ENCODE measurements around the gene HNMT.

HNMT gene

GRCh38 chr2:138021154-138021553, 56.9 kb downstream of the HNMT start:
- DNase-seq (ENCODE audit: low spot score) = no peak
- no peak for TF ChIP-seq CTCF (IDR thresholded peaks at IDR 0.05; ENCODE audit: borderline replicate concordance, control extremely low read depth, extremely low read depth, insufficient read depth, missing control alignments)
- in situ Hi-C loops (cut with MboI; ENCODE audit: low sequenced_read_pairs, unreplicated experiment) = no loop called here

GRCh38 chr2:138023298-138023697, 59.0 kb downstream of the HNMT start:
- DNase-seq (ENCODE audit: low spot score) = no peak
- no peak for TF ChIP-seq CTCF (IDR thresholded peaks at IDR 0.05; ENCODE audit: borderline replicate concordance, control extremely low read depth, extremely low read depth, insufficient read depth, missing control alignments)
- in situ Hi-C loops (cut with MboI; ENCODE audit: low sequenced_read_pairs, unreplicated experiment) = no loop called here

GRCh38 chr2:138023976-138024375, 59.7 kb downstream of the HNMT start:
- no peak for DNase-seq (ENCODE audit: low spot score)
- no peak for TF ChIP-seq CTCF (IDR thresholded peaks at IDR 0.05; ENCODE audit: borderline replicate concordance, control extremely low read depth, extremely low read depth, insufficient read depth, missing control alignments)
- in situ Hi-C loops (cut with MboI; ENCODE audit: low sequenced_read_pairs, unreplicated experiment) = no loop called here

- in situ Hi-C loops (cut with MboI; ENCODE audit: low sequenced_read_pairs, unreplicated experiment) = no loop called here
- no peak for DNase-seq (ENCODE audit: low spot score)
- no peak for TF ChIP-seq CTCF (IDR thresholded peaks at IDR 0.05; ENCODE audit: borderline replicate concordance, control extremely low read depth, extremely low read depth, insufficient read depth, missing control alignments)
These were observed 62.1 kb downstream of the HNMT start for GRCh38 chr2:138026111-138027020.

GRCh38 chr2:138028538-138028937, 64.3 kb downstream of the HNMT start:
- TF ChIP-seq CTCF (IDR thresholded peaks at IDR 0.05; ENCODE audit: borderline replicate concordance, control extremely low read depth, extremely low read depth, insufficient read depth, missing control alignments) = no peak
- in situ Hi-C loops (cut with MboI; ENCODE audit: low sequenced_read_pairs, unreplicated experiment) = no loop called here
- DNase-seq (ENCODE audit: low spot score) = no peak

GRCh38 chr2:138029276-138029675, 65.0 kb downstream of the HNMT start:
- DNase-seq (ENCODE audit: low spot score) = no peak
- in situ Hi-C loops (cut with MboI; ENCODE audit: low sequenced_read_pairs, unreplicated experiment) = no loop called here
- no peak for TF ChIP-seq CTCF (IDR thresholded peaks at IDR 0.05; ENCODE audit: borderline replicate concordance, control extremely low read depth, extremely low read depth, insufficient read depth, missing control alignments)

All from GM13976 (cell line).